ENCODE measurements around the gene TOMM7.

DNA sequence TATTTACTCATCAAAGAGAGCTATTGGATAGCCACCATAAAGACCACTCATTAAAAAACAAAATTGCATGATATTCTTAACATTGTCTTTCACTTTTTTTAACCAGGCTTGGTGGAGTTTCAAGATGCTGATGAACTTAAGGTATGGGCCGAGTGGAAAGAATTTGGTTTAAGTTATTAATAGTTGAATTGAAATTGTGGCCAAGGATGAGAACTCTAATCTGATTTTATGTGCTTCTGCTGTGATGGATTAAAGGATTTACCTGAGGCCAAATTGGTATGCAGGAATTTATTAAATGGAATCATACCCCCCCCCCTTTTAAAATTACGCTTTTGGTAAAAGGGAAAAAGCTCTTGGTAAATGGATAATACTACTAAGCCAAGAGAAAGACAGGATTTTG is 33.8 kb upstream of the TOMM7 start:
- TF ChIP-seq, protein P1, sequence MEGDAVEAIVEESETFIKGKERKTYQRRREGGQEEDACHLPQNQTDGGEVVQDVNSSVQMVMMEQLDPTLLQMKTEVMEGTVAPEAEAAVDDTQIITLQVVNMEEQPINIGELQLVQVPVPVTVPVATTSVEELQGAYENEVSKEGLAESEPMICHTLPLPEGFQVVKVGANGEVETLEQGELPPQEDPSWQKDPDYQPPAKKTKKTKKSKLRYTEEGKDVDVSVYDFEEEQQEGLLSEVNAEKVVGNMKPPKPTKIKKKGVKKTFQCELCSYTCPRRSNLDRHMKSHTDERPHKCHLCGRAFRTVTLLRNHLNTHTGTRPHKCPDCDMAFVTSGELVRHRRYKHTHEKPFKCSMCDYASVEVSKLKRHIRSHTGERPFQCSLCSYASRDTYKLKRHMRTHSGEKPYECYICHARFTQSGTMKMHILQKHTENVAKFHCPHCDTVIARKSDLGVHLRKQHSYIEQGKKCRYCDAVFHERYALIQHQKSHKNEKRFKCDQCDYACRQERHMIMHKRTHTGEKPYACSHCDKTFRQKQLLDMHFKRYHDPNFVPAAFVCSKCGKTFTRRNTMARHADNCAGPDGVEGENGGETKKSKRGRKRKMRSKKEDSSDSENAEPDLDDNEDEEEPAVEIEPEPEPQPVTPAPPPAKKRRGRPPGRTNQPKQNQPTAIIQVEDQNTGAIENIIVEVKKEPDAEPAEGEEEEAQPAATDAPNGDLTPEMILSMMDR (IDR thresholded peaks at IDR 0.05): no peak
- no peak for TF ChIP-seq POLR2AphosphoS5 (IDR thresholded peaks at IDR 0.05)
